Activated CD4-positive, alpha-beta memory T cell treated with anti-CD3 and anti-CD28 coated beads for 36 hours (primary cell): ENCODE measurements around the gene ZNF597. TPM values are rescaled to one million over a fixed set of nuclear protein-coding genes. Genes with fewer than 3 reads are reported as not detected.

Experiments used
- CTCF ChIA-PET: fragments of 350-600 bp; sonication (Branson Sonifier 250); formaldehyde crosslinking; loops from one replicate; lab custom pipeline; 2021; ENCODE audit warnings: antibody characterized with exemption, inconsistent platforms; lab: Charles Lee
- POLR2A ChIA-PET: fragments of 350-600 bp; sonication (Branson Sonifier 250); formaldehyde crosslinking; loops from one replicate; lab custom pipeline; 2021; ENCODE audit warnings: antibody characterized with exemption; lab: Charles Lee
- DNase-seq: peaks from one replicate; pipeline ENCODE4 v3.0.0-alpha.2; 2020
- H3K27ac Mint-ChIP-seq: one replicate; pipeline ENCODE4 v1.8.0; 2021; ENCODE audit warnings: mixed read lengths
- H3K27me3 Mint-ChIP-seq: one replicate; pipeline ENCODE4 v1.8.0; 2021; ENCODE audit warnings: mixed read lengths
- H3K36me3 Mint-ChIP-seq: one replicate; pipeline ENCODE4 v1.8.0; 2021; ENCODE audit warnings: mixed read lengths
- H3K4me1 Mint-ChIP-seq: one replicate; pipeline ENCODE4 v1.8.0; 2021; ENCODE audit warnings: low read depth, mixed read lengths
- H3K4me3 Mint-ChIP-seq: one replicate; pipeline ENCODE4 v1.8.0; 2021; ENCODE audit warnings: mild to moderate bottlenecking, mixed read lengths
- H3K9me3 Mint-ChIP-seq: one replicate; pipeline ENCODE4 v1.8.0; 2021; ENCODE audit warnings: mixed read lengths
- intact Hi-C: fragments of 100-400 bp; cut with micrococcal nuclease; formaldehyde crosslinking; loops from one replicate; pipeline ENCODE4 v1.15.1; 2023
- total RNA-seq, 2 experiments: library from RNA; stranded (reverse); gene quantifications; one replicate each; pipeline ENCODE4 v1.2.3, GENCODE V29; 2021

Gene ZNF597
- total RNA-seq, 2 experiments from 2014 or later, result 1.6 to 2.1 TPM

- POLR2A ChIA-PET, result no interaction called here
- CTCF ChIA-PET, result no interaction called here
- intact Hi-C loops, result no loop called here
Measured at GRCh38 chr16:3413730-3414379, 29.4 kb downstream of the ZNF597 start.

DNA sequence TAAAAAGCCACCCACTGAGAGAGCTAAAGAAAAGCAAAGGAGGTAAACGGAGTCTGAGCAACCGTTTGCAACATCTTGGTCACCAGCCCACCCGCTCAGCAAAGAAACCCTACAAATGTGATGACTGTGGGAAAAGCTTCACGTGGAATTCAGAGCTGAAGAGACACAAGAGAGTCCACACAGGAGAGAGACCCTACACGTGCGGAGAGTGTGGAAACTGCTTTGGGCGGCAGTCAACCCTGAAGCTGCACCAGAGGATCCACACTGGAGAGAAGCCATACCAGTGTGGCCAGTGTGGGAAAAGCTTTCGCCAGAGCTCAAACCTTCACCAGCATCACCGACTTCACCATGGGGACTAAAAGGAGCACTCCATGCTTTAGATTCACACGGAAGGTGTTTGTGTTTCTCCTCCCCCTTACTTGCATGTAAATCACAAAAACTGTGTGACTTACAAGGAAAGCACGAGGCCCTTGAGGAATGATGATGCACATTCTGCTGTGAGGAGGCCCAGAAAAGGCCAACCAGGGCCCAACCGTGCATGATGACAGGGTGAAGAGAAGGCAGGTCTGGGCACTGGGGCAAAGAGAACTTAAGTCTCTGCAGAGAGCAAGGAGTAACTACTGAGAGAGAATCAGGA, 34.6 kb downstream of the ZNF597 start:
- ChIA-PET POLR2A (no interaction called here), CTCF (no interaction called here)
- peaks cover 5% of the 10 kb centered on the region for H3K4me1 Mint-ChIP-seq
- no peak overlapping the region for H3K27ac Mint-ChIP-seq
- H3K9me3 Mint-ChIP-seq, result peaks cover 80% of the 10 kb centered on the region
- no peaks in the 10 kb centered on the region for H3K27me3 Mint-ChIP-seq
- no peak for DNase-seq
- intact Hi-C loops, result no loop called here
- H3K36me3 Mint-ChIP-seq, result peaks cover 75% of the 10 kb centered on the region
- no peak overlapping the region for H3K4me3 Mint-ChIP-seq

More at GRCh38 chr16:3413730-3414379, 29.4 kb downstream of the ZNF597 start:
- Mint-ChIP-seq H3K9me3 (peaks cover 61% of the 10 kb centered on the region), H3K27me3 (no peaks in the 10 kb centered on the region), H3K27ac (no peak overlapping the region), H3K36me3 (peaks cover 36% of the 10 kb centered on the region), H3K4me1 (no peaks in the 10 kb centered on the region), H3K4me3 (no peak overlapping the region)
- no peak for DNase-seq

GRCh38 chr16:3401719-3402397, 41.4 kb downstream of the ZNF597 start:
- ChIA-PET CTCF (interaction anchor here (0.6 to 3.0 kb wide), 10 partner anchors 8 to 272 kb away, joined by 3 to 14 read pairs (median 4); partner anchors contain the start of genes CLUAP1, NAA60, ZNF263 and ZNF75A), POLR2A (interaction anchor here (0.9 to 2.7 kb wide), 10 partner anchors 9 to 251 kb away, joined by 3 to 22 read pairs (median 4); partner anchors contain the start of genes NAA60, ZNF263 and ZNF597)
- Mint-ChIP-seq H3K27me3 (no peaks in the 10 kb centered on the region), H3K4me3 (peak overlapping the region; percentile 88), H3K4me1 (peaks cover 44% of the 10 kb centered on the region), H3K9me3 (peaks cover 36% of the 10 kb centered on the region), H3K27ac (peak overlapping the region; percentile 83), H3K36me3 (peaks cover 66% of the 10 kb centered on the region)
- peak; percentile 17 for DNase-seq
- intact Hi-C loops, result loop anchor here (1.0 to 2.0 kb wide), 7 partner anchors 37 to 139 kb away; partner anchors contain the start of genes NAA60, TIGD7, ZNF263 and ZNF597

GRCh38 chr16:3400779-3401688, 42.3 kb downstream of the ZNF597 start, which contains the start of the genes ZNF174 and ZSCAN32:
ZNF174 (plus strand) TSS chr16:3401215; CDS start chr16:3402005, 790 bp downstream.
ZSCAN32 (minus strand) TSS chr16:3401004; CDS start chr16:3397557, 3,447 bp downstream.
- H3K4me1 Mint-ChIP-seq, result peaks cover 52% of the 10 kb centered on the region

DNA sequence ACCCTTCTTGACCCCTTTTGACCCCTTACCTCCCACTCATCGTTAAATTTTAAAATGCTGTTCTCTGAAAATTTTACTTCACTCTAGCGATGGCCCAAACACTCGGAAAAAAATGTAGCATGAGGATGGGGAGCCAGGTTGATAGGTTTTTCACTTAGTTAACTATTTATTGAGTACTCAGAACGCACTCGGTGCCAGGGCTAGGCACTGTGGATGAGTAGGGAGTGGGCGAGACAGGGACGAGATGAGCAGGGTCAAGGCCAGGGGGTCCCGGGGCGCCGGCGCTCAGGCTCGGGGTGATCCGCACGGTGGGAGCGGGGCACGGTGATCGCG, 42.9 kb downstream of the ZNF597 start:
- intact Hi-C loops, result loop anchor here (2.0 kb wide), 1 partner anchor 36 kb away; no protein-coding TSS in a partner anchor

More at GRCh38 chr16:3400779-3401688, 42.3 kb downstream of the ZNF597 start, which contains the start of the genes ZNF174 and ZSCAN32:
- intact Hi-C loops, result loop anchor here (1.0 to 2.0 kb wide), 7 partner anchors 36 to 138 kb away; partner anchors contain the start of genes NAA60, TIGD7, ZNF263 and ZNF597
- peak within 1 kb of the TSS; percentile 83 for H3K27ac Mint-ChIP-seq
- ChIA-PET CTCF (interaction anchor here (0.6 to 3.0 kb wide), 10 partner anchors 9 to 271 kb away, joined by 3 to 14 read pairs (median 4); partner anchors contain the start of genes CLUAP1, NAA60, ZNF263 and ZNF75A), POLR2A (interaction anchor here (0.6 to 2.7 kb wide), 14 partner anchors 10 to 250 kb away, joined by 3 to 22 read pairs (median 4); partner anchors contain the start of genes NAA60, ZNF200, ZNF263 and ZNF597)
- DNase-seq, result peak; percentile 100
- no peaks in the 10 kb centered on the region for H3K27me3 Mint-ChIP-seq
- H3K36me3 Mint-ChIP-seq, result peaks cover 66% of the 10 kb centered on the region
- H3K4me3 Mint-ChIP-seq, result peak within 1 kb of the TSS; percentile 88
- H3K9me3 Mint-ChIP-seq, result peaks cover 35% of the 10 kb centered on the region

GRCh38 chr16:3389663-3390338, 53.5 kb downstream of the ZNF597 start:
- Mint-ChIP-seq H3K27me3 (no peaks in the 10 kb centered on the region), H3K27ac (no peak overlapping the region), H3K4me1 (peaks cover 5% of the 10 kb centered on the region), H3K9me3 (peaks cover 67% of the 10 kb centered on the region), H3K4me3 (no peak overlapping the region), H3K36me3 (peaks cover 87% of the 10 kb centered on the region)
- CTCF ChIA-PET, result no interaction called here
- DNase-seq, result no peak
- intact Hi-C loops, result no loop called here
- POLR2A ChIA-PET, result interaction anchor here (0.7 kb wide), 1 partner anchor 11 kb away, joined by 3 read pairs; the partner anchor contains the start of genes ZNF174 and ZSCAN32

More for the DNA sequence above, 42.9 kb downstream of the ZNF597 start:
- peaks cover 68% of the 10 kb centered on the region for H3K36me3 Mint-ChIP-seq
- H3K9me3 Mint-ChIP-seq, result peaks cover 34% of the 10 kb centered on the region
- no peak for DNase-seq
- ChIA-PET CTCF (interaction anchor here (0.6 to 3.0 kb wide), 7 partner anchors 57 to 250 kb away, joined by 3 to 14 read pairs (median 4); partner anchors contain the start of genes CLUAP1 and ZNF263), POLR2A (interaction anchor here (0.6 to 2.7 kb wide), 9 partner anchors 10 to 165 kb away, joined by 3 to 22 read pairs (median 4); partner anchors contain the start of genes NAA60, ZNF200, ZNF263 and ZNF597)
- peak overlapping the region; percentile 61 for H3K27ac Mint-ChIP-seq
- H3K27me3 Mint-ChIP-seq, result no peaks in the 10 kb centered on the region
- H3K4me1 Mint-ChIP-seq, result peaks cover 53% of the 10 kb centered on the region
- H3K4me3 Mint-ChIP-seq, result peak overlapping the region; percentile 88

DNA sequence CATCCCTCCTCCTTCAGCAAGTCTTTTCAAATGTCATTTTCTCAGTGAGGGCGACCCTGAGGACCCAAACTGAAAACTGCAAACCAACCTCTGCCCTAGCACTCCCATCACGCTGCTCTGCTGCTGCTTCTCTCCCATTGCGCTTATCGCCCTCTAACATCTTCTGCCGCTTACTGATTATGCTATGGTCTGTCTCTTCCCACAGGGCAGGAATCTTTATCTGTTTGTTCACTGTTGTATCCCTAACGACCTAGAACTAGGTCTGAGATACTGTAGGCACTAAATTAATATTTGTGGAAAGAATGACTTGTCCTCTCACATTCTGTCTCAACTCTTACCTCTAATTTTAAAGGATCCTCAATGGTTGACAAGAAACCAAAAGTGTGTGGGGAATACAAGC, 55.0 kb downstream of the ZNF597 start:
- POLR2A ChIA-PET, result no interaction called here
- intact Hi-C loops, result no loop called here
- Mint-ChIP-seq H3K27me3 (no peaks in the 10 kb centered on the region), H3K4me1 (no peaks in the 10 kb centered on the region), H3K9me3 (peaks cover 71% of the 10 kb centered on the region), H3K36me3 (peaks cover 88% of the 10 kb centered on the region), H3K4me3 (no peak overlapping the region), H3K27ac (no peak overlapping the region)
- DNase-seq, result no peak
- CTCF ChIA-PET, result no interaction called here

GRCh38 chr16:3383045-3383448, 60.3 kb downstream of the ZNF597 start:
- Mint-ChIP-seq H3K27ac (no peak overlapping the region), H3K4me3 (no peak overlapping the region), H3K4me1 (no peaks in the 10 kb centered on the region), H3K27me3 (no peaks in the 10 kb centered on the region), H3K9me3 (peaks cover 89% of the 10 kb centered on the region), H3K36me3 (peaks cover 85% of the 10 kb centered on the region)
- DNase-seq, result no peak
- ChIA-PET CTCF (no interaction called here), POLR2A (interaction anchor here (0.6 kb wide), 1 partner anchor 32 kb away, joined by 3 read pairs; no protein-coding TSS in a partner anchor)
- intact Hi-C loops, result no loop called here
